Astrocyte of the spinal cord (primary cell): ENCODE data around the gene DAGLA.

ENCODE experiments used
- DNase-seq: peaks from one replicate; pipeline ENCODE4 v3.0.0; 2011; ENCODE audit warnings: low read depth, low spot score
- H3K4me3 ChIP-seq: 2 replicates; pipeline ENCODE4 v1.5.1; 2011; ENCODE audit warnings: low read depth, mild to moderate bottlenecking, low read length, moderate library complexity
- CTCF ChIP-seq: IDR thresholded peaks from 2 replicates; pipeline ENCODE4 v1.5.1; 2012; ENCODE audit warnings: low read depth, mild to moderate bottlenecking, low read length, inconsistent platforms
- in situ Hi-C: cut with HindIII; loops from 2 replicates; pipeline ENCODE4 v1.10.0; 2017; ENCODE audit warnings: low sequenced_read_pairs

The DAGLA gene

GRCh38 chr11:61779666-61780525, 99.7 kb downstream of the DAGLA start:
- no peak for DNase-seq
- H3K4me3 ChIP-seq, result no peak overlapping the region
- no peak for TF ChIP-seq CTCF
- in situ Hi-C loops, result no loop called here

- H3K4me3 ChIP-seq, result no peak overlapping the region
- DNase-seq, result no peak
- TF ChIP-seq CTCF, result no peak
- in situ Hi-C loops, result no loop called here
Measured at GRCh38 chr11:61780581-61781162, 100.5 kb downstream of the DAGLA start.

DNA sequence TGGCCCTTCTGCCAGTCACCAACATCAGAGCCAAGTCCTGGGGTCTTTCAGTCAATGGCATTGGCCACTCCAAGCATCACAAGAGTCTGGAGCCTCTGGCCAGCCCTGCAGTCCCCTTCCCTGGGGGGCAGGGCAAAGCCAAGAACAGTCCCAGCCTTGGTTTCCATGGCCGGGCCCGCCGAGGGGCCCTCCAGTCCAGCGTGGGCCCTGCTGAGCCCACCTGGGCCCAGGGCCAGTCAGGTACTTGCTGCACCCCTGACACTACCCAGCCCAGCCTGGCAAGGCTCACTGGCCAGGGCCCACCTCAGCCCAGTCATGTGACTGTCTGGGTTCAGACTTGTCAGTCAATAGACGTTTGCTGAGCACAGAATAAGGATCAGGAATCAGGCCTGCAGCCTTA, 101.4 kb downstream of the DAGLA start:
- no peak for TF ChIP-seq CTCF
- in situ Hi-C loops, result no loop called here
- no peak for DNase-seq

DNA sequence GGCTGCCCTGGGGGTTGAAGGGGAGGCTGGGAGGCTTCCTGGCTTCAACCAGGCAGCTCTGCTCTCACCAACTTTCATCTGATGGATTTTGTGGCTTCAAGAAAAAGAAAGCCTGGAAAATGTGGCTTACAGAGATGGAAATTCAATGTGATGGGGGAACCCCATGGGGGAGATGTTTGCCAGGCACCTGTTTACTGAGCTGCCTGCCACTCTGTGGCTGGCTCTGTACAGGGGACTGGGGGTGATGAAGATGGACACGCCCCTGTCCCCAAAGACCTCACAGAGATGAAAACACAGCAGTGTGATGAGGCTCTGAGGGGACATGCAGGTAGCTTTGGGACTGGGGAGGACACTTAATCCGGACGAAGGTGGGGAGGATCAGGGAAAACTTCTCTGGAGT, 102.1 kb downstream of the DAGLA start:
- in situ Hi-C loops, result no loop called here
- no peak overlapping the region for H3K4me3 ChIP-seq
- no peak for DNase-seq
- TF ChIP-seq CTCF, result no peak

More for the DNA sequence above, 101.4 kb downstream of the DAGLA start:
- no peak overlapping the region for H3K4me3 ChIP-seq

GRCh38 chr11:61782841-61783240, 102.7 kb downstream of the DAGLA start:
- in situ Hi-C loops, result no loop called here
- no peak for TF ChIP-seq CTCF
- H3K4me3 ChIP-seq, result no peak overlapping the region
- no peak for DNase-seq

- peak; percentile 84 for DNase-seq
- in situ Hi-C loops, result no loop called here
- H3K4me3 ChIP-seq, result no peak overlapping the region
- TF ChIP-seq CTCF, result no peak
Measured at GRCh38 chr11:61783717-61784505, 103.7 kb downstream of the DAGLA start.
